NB4 (cell line): ENCODE results near the gene ZBTB7C.

Experiments
- CTCF ChIP-seq: IDR thresholded peaks from one replicate; pipeline ENCODE4 v1.5.1; 2012; ENCODE audit warnings: low read depth, low read length
- MYC ChIP-seq: IDR thresholded peaks from 2 replicates; pipeline ENCODE4 v1.6.1; 2011; ENCODE audit warnings: low read depth, low read length

DNA sequence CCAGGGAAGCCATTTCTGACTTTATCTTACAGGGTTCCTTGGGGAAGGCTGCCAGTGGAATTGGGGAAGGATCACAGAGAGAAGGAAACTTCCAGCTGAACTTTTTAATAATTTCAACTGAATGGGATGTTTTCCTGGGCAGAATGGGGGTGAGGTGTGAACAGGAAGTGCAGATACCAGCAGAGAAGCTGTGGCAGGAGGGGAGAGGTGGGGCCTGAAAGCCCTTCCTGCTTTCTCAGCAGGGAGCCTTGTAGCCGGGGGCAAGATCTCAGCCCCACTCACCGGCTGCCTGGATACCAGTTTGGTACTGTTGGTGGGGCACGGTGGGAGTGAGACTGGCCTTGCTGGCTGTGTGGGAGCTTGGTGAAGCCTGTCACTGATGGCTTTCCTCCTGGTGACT lies 170.5 kb downstream of the ZBTB7C start:
- no peak for TF ChIP-seq MYC
- TF ChIP-seq CTCF: no peak
